NK-92 (cell line): ENCODE measurements around the gene ANK2.
"Not testable (repeated sequence)": the region's sequence is repeated elsewhere in the genome, so short reads cannot be mapped to it uniquely, and the experiment has no call there.

Source experiments
- DNase-seq: peaks from one replicate; lab custom pipeline; 2025; ENCODE audit not compliant: unreplicated experiment; lab: John Stamatoyannopoulos, UW

The ANK2 gene

GRCh38 chr4:113050837-113051236, 1.4 kb downstream of the ANK2 start:
- DNase-seq = no peak

- no peak for DNase-seq
Observed at GRCh38 chr4:113051361-113051760, 1.9 kb downstream of the ANK2 start.

DNA sequence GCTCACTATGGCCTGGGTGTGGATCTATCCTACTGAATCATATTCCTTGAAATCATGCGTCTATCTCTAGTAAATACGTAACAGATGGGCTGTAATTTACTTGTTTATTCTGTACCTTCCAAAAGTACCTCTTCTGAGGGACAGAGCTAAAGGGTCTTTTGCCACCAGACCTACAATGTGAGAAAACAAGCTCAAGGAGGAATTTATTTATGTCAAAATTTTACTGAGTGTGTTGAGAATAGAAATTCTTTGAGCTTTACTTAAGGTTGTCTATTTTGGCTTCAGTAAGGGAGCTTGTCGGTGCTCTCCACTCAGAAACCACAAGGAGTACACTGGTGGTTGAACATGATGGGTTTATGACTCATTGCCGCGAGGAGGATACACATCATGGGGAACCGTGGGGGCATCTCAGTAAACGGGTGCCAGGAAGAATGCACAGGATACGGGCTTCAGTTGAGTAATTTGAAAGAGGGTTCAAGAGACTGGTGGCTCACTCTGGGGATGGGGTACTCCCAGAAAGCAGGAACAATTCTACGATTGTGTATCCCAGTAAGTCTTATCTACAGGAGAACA, 3.0 kb downstream of the ANK2 start:
- no peak for DNase-seq

DNA sequence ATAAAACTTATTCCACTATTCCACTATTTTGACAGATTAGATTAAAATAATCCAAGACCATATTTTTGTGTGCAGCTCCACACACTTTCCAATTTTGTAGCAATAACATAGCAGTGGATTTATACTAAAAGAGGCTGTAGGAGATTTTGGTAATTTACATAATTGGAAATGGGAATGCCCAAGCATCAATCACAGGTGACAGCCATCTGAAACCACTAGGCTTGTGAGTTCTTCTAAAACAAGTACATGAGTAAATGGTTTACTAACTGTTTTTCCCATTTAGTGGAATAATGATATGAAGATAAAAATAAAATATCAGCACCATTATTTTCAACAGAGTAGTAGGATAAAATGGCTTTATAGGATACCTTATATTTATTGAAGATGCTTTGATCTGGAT, 4.4 kb downstream of the ANK2 start:
- no peak for DNase-seq

GRCh38 chr4:113056318-113056717, 6.9 kb downstream of the ANK2 start:
- DNase-seq = no peak

DNA sequence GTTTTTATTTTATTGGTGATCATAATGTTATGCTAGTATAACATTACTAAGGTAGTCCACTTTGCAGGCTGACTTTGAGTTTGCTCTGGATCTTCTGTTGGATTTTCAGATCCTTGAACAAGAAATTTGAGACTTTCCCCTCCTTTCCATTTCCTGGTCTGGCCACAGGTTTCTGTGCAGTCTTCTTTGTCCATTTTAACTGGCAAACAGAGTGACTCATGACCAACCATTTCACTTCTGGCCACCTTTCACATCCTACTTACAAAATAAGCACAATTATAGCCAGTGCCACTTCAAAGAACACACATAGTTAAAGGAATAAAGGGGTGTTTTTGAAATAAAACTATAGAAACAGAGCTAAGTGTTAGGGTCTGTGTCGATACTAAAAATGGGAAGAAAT, 8.4 kb downstream of the ANK2 start:
- no peak for DNase-seq

DNA sequence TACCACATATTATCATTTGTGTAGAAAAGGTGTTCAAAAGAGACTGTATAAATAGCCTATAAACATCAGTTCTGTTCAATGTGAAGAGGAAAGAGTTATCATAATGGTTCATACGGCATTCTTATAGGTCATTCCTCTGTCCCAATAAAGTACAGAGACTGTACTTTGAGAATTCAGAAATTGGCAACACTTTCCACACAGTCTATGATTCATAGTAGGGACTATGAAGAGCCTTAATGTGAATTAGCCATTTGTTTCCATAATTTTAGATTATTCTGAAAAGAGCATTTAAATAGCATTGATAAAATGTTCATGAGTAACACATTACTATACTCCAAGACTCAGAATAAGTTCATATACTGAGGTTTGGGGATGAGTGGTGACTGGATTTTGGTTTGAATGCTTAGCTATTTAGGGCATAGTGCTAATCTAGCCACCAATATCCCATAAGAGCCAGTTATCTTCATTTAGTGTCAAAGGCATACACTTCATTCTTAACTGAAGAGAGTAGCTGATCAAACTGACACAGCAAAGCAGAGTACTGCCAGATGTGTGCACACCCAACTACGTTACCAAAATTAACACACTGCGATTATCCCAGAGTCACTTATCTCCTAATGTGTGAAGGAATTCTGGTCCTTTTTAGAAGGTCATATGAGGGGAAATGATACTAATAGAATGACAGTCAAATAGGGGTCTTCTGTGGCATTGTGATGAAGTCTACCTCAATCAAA, 10.2 kb downstream of the ANK2 start:
- DNase-seq = no peak

- DNase-seq = no peak
Observed at GRCh38 chr4:113060853-113061252, 11.4 kb downstream of the ANK2 start.

DNA sequence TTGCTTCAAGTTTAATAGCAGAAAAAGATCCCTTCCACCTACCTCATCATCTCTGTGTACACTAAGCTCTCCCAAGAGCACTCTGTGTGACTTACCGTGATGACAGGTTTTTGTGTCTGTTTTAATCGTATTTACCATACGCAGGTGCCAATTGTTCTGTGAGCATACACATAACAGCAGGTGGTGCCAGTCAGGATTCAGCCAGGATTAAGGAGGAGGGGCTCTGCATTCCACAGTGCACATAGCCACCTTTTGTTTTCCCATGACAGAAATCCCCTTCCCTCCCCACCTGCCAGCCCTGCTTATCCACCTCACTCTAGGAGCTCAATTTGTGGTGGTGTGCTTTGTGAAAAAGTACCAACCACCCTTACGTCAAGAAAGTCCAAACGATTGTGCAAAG, 14.8 kb downstream of the ANK2 start:
- DNase-seq = no peak

GRCh38 chr4:113065629-113066028, 16.2 kb downstream of the ANK2 start:
- no peak for DNase-seq

DNA sequence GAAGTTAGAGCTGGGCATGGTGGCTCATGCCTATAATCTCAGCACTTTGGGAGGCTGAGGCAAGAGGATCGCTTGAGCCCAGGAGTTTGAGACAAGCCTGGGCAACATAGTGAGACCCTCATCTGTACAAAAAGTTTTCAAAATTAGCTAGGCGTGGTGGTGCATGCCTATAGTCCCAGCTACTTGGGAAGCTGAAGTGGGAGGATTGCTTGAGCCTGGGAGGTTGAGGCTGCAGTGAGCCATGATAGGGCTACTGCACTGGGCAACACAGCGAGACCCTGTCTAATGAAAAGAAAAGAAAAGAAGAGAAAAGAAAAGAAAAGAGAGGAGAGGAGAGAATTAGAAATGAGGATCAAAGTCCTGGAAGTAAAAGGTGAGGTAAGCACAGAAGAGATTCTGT, 19.3 kb downstream of the ANK2 start:
- not testable (repeated sequence) for DNase-seq

- DNase-seq = no peak
Observed at GRCh38 chr4:113069212-113069892, 19.9 kb downstream of the ANK2 start.

DNA sequence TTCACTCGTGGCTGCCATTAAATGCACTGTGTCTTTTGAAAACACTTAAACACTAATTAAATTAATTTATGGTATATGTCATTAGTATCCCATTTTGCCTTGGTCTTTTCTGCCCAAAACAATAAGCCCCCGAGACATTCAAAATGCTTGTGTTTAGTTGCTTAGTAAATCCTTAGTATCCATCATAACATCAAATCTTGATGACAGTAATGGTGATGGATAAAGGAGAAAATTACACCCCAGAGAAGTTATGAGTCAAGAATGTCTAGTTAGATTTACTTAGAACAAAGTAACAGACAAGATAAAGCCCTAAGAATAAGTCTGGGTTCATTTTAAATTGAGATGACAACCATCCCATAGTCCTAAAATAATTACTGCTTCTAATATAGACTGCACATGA, 21.3 kb downstream of the ANK2 start:
- DNase-seq = no peak

DNA sequence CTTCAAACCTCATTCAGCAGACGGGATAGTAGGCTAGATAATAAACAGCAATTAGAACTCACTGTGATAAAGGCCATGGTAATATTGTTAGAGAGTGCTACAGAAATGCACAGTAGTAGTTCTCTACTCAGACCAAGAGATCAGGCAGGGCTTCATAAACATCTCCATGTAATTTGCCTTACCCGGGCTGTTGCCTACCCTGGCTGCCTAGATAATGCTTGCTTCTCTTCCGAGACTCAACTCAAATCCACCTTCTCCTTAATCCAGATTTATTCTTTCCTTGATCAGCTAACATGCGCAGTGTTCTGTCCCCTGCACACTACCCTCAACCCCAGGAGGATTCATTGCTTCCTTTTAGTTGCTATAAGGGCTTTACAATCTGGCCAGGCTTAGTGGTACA, 21.8 kb downstream of the ANK2 start:
- DNase-seq = no peak

DNA sequence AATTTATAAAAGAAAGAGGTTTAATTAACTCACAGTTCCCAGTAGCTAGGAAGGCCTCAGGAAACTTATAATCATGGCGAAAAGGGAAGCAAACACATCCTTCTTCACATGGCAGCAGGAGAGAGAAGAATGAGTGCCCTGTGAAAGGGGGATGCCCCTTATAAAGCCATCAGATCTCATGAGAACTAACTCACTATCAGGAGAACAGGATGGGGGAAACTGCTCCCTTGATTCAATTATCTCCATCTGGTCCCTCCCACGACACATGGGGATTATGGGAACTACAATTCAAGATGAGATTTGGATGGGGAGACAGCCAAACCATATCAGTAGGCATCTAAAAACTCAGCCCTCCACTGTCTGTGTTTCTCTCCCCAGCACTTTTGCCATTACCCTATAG, 22.4 kb downstream of the ANK2 start:
- no peak for DNase-seq

DNA sequence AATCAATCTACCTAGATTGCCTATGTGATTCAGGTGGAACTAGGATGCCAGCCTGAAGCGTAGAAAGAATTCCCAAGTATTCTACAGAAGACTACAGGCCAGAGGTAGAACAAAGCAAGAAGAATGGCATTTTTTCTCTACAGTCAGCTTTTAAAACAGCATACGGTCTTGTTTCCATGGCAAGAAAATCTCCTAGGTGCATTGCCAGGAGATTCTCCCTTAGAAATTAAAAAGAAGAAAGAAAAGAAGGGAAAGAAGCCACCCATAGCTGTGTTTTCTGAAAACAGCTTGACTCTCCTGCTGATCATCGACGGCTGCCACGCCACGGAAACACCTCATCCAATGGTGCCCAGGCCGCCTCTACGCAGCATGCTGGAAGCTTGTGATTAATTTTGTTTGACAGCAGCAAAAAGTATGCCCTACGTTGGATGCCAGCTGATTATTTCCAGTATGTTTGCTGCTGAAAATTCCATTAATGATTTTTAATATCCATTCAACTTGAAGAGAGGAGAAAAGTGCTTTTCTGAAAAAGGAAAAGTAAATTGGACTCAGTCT, 24.1 kb downstream of the ANK2 start:
- DNase-seq = no peak

DNA sequence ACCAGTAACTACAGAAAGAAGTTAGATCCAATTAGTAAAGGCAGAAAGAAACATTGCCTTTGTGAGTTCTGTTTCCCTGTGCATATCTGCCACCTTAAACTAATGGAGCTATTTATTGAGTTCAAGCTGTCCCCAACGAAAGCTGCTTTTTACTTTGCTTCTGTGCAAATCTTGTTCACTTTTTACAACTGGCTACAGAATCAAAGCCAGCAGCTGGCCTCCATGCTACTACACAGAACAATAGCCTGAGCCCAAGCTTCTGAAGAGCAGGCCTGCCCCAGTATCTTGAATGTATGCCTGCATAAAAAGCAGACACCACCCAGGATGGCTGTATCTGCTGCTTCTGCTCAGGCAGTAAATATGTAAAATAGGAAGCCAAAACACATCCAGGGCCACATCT, 28.1 kb downstream of the ANK2 start:
- no peak for DNase-seq

- no peak for DNase-seq
Observed at GRCh38 chr4:113078066-113078465, 28.6 kb downstream of the ANK2 start.

DNA sequence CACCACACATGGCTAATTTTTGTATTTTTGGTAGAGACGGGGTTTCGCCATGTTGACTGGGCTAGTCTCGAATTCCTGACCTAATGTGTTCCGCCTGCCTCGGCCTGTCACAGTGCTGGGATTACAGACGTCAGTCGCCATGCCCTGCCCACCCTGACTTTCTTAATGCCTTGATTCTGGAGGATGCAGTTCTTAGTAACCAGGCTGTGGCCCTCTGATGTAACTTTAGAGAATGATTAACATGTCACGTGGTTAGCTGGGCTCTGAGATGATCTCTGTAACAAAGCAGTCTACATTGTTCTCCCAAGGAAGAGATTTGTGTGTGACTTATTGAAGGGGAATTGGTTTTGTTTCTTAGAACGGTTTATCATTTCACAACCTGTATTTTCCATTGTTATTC, 30.6 kb downstream of the ANK2 start:
- no peak for DNase-seq

DNA sequence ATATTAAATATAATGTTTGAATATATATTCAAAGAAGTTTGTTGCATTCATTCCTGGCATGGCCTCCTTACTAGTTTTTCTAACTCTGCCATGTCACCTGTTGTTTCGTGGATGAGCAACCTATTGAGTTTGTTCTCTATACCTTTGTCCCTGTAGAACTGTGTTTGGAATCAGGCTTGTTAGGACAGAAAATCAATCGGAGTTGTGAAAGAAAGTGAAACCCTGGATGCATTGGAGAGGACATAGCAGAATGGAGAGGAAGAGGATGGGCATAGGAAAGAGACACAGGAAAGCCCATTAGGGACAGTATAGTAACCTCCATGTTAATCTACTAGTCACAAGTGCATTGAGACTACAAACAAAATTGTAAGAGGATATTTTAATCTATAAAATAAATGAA, 31.2 kb downstream of the ANK2 start:
- no peak for DNase-seq

DNA sequence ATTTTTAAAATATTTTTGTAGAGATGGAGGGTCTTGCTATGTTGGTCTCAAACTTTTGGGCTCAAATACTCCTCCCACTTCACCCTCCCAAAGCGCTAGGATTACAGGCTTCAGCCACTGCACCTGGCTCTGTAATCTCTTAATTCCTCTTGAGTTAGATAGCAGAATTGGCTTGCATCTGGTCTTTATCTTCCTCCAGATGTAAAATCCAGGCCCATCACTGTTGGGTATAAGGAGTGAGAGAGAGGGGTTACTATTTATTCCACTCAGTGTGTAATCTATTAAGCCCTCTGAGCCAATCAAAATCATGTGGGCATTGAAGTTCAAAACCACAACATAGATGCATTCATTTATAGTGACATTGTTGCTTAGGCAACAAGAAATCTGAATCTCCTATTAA, 33.9 kb downstream of the ANK2 start:
- no peak for DNase-seq

GRCh38 chr4:113086172-113086695, 36.8 kb downstream of the ANK2 start:
- no peak for DNase-seq
